HepG2 (cell line): ENCODE data around the gene UMPS. TPM values are rescaled to one million over a fixed set of nuclear protein-coding genes. Genes with fewer than 3 reads are reported as not detected.
A peak's percentile ranks its signal among the peaks of the same experiment; 100 is the strongest.

ENCODE experiments used
- ATF7-NPFF ChIP-seq: sonication (generic); formaldehyde crosslinking; IDR thresholded peaks from 2 replicates; pipeline ENCODE4 v1.8.1; 2023; ENCODE audit warnings: mild to moderate bottlenecking, low read depth, missing genetic modification reagents, moderate library complexity
- ATRX ChIP-seq: sonication (generic); formaldehyde crosslinking; IDR thresholded peaks from 2 replicates; pipeline ENCODE4 v1.4.0; 2020; ENCODE audit warnings: missing genetic modification reagents, borderline replicate concordance
- GTF2F1 ChIP-seq: fragments of 150-350 bp; IDR thresholded peaks from 2 replicates; pipeline ENCODE4 v1.6.1; 2014; ENCODE audit warnings: low read length
- LCORL ChIP-seq, 2 experiments: fragments of 450-650 bp in 1 of 2; sonication (generic) in 1 of 2; formaldehyde crosslinking in 1 of 2; IDR thresholded peaks; 2 replicates each; pipeline versions ENCODE4 v1.5.0 to v1.6.1; 2017 to 2020; ENCODE audit warnings: antibody characterized with exemption in 1 of 2, missing genetic modification reagents in 1 of 2
- MAFG ChIP-seq: sonication (generic); formaldehyde crosslinking; IDR thresholded peaks from 2 replicates; pipeline ENCODE4 v1.5.1; 2020; ENCODE audit warnings: mild to moderate bottlenecking, missing genetic modification reagents
- NFYB ChIP-seq: sonication (generic); formaldehyde crosslinking; IDR thresholded peaks from 2 replicates; pipeline ENCODE4 v1.4.0; 2020; ENCODE audit warnings: missing genetic modification reagents
- NR3C1 ChIP-seq: sonication (generic); formaldehyde crosslinking; IDR thresholded peaks from 2 replicates; pipeline ENCODE4 v1.4.0; 2020; ENCODE audit warnings: missing genetic modification reagents
- SMAD1 ChIP-seq: sonication (generic); formaldehyde crosslinking; IDR thresholded peaks from 2 replicates; pipeline ENCODE4 v1.4.0; 2020; ENCODE audit warnings: missing genetic modification reagents, low read depth, mild to moderate bottlenecking, borderline replicate concordance
- SNAPC2 ChIP-seq: sonication (generic); formaldehyde crosslinking; IDR thresholded peaks from 2 replicates; pipeline ENCODE4 v1.8.1; 2022; ENCODE audit warnings: mild to moderate bottlenecking, missing genetic modification reagents
- TAF15 ChIP-seq: fragments of 200-400 bp; formaldehyde crosslinking; IDR thresholded peaks from one replicate; pipeline ENCODE4 v1.6.1; 2018; ENCODE audit warnings: mild to moderate bottlenecking, low read depth, low read length; ENCODE audit not compliant: poor library complexity, severe bottlenecking
- THAP11 ChIP-seq: IDR thresholded peaks from 2 replicates; pipeline ENCODE4 v1.6.1; 2016; ENCODE audit warnings: missing biosample characterization, missing genetic modification reagents
- TMF1 ChIP-seq: sonication (generic); formaldehyde crosslinking; IDR thresholded peaks from 2 replicates; pipeline ENCODE4 v1.8.1; 2022; ENCODE audit warnings: low read depth, missing genetic modification reagents
- ZMYM3 ChIP-seq: sonication (generic); formaldehyde crosslinking; IDR thresholded peaks from 2 replicates; pipeline ENCODE4 v1.5.1; 2020; ENCODE audit warnings: mild to moderate bottlenecking, missing genetic modification reagents
- ZNF20 ChIP-seq: sonication (generic); formaldehyde crosslinking; IDR thresholded peaks from 2 replicates; pipeline ENCODE4 v1.4.0; 2020; ENCODE audit warnings: mild to moderate bottlenecking, moderate library complexity, missing genetic modification reagents
- ZNF292 ChIP-seq: sonication (generic); formaldehyde crosslinking; IDR thresholded peaks from 2 replicates; pipeline ENCODE4 v1.8.1; 2022; ENCODE audit warnings: mild to moderate bottlenecking, low read depth, missing genetic modification reagents, borderline replicate concordance
- ZNF33B ChIP-seq: sonication (generic); formaldehyde crosslinking; IDR thresholded peaks from 2 replicates; pipeline ENCODE4 v1.5.1; 2020; ENCODE audit warnings: mild to moderate bottlenecking, missing genetic modification reagents
- ZNF670 ChIP-seq: sonication (generic); formaldehyde crosslinking; IDR thresholded peaks from 2 replicates; pipeline ENCODE4 v1.8.0; 2022; ENCODE audit warnings: mild to moderate bottlenecking, missing genetic modification reagents, borderline replicate concordance
- ZNF674 ChIP-seq: sonication (generic); formaldehyde crosslinking; IDR thresholded peaks from 2 replicates; pipeline ENCODE4 v1.5.0; 2020; ENCODE audit warnings: low read depth, mild to moderate bottlenecking, missing genetic modification reagents
- ZNF7 ChIP-seq: IDR thresholded peaks from 2 replicates; pipeline ENCODE4 v1.6.1; 2016; ENCODE audit warnings: missing biosample characterization, missing genetic modification reagents
- ZNF703 ChIP-seq: sonication (generic); formaldehyde crosslinking; IDR thresholded peaks from 2 replicates; pipeline ENCODE4 v1.5.1; 2020; ENCODE audit warnings: missing genetic modification reagents, mild to moderate bottlenecking, moderate library complexity, borderline replicate concordance
- polyA plus RNA-seq, 8 experiments: library from polyadenylated mRNA; depleted of rRNA in 3 of 8; stranded (reverse) in 7 of 8; unstranded in 1 of 8; fragments of >200 nt; fragmentation: Illumina TruSeq in 4 of 8; extraction: Trizol in 4 of 8; gene quantifications; 2 replicates each; pipeline versions ENCODE4 v1.2.1 to v1.2.3, GENCODE V29; 2011 to 2016; ENCODE audit warnings: low read depth in 4 of 8, missing spikeins in 1 of 8, mixed read lengths in 1 of 8; ENCODE audit not compliant: insufficient read depth in 1 of 8
- total RNA-seq, 5 experiments: library from RNA; depleted of rRNA; stranded (reverse); fragments of >200 nt; fragmentation: Illumina TruSeq; extraction: Trizol; gene quantifications; 2 replicates each; pipeline ENCODE4 v1.2.3, GENCODE V29; 2016; ENCODE audit warnings: low read depth in 1 of 5
- TF ChIP-seq, protein P1 (sequence below): sonication (generic); formaldehyde crosslinking; IDR thresholded peaks from 2 replicates; pipeline ENCODE4 v1.5.0; 2020; ENCODE audit warnings: missing genetic modification reagents
- TF ChIP-seq, protein P2 (sequence below): sonication (generic); formaldehyde crosslinking; IDR thresholded peaks from 2 replicates; pipeline ENCODE4 v1.8.0; 2022; ENCODE audit warnings: mild to moderate bottlenecking, missing genetic modification reagents; ENCODE audit not compliant: insufficient replicate concordance
- TF ChIP-seq, protein P3 (sequence below): sonication (generic); formaldehyde crosslinking; IDR thresholded peaks from 2 replicates; pipeline ENCODE4 v1.4.0; 2020; ENCODE audit warnings: mild to moderate bottlenecking, missing genetic modification reagents
- TF ChIP-seq, protein P4 (sequence below): sonication (generic); formaldehyde crosslinking; IDR thresholded peaks from 2 replicates; pipeline ENCODE4 v1.5.0; 2020; ENCODE audit warnings: missing genetic modification reagents, mild to moderate bottlenecking, borderline replicate concordance

Gene UMPS
- total and polyA plus RNA-seq, 2 of the 13 experiments (the other 11 are each of a cell fraction or from before 2014, with no cell fraction given), result 52.7 to 74.2 TPM

DNA sequence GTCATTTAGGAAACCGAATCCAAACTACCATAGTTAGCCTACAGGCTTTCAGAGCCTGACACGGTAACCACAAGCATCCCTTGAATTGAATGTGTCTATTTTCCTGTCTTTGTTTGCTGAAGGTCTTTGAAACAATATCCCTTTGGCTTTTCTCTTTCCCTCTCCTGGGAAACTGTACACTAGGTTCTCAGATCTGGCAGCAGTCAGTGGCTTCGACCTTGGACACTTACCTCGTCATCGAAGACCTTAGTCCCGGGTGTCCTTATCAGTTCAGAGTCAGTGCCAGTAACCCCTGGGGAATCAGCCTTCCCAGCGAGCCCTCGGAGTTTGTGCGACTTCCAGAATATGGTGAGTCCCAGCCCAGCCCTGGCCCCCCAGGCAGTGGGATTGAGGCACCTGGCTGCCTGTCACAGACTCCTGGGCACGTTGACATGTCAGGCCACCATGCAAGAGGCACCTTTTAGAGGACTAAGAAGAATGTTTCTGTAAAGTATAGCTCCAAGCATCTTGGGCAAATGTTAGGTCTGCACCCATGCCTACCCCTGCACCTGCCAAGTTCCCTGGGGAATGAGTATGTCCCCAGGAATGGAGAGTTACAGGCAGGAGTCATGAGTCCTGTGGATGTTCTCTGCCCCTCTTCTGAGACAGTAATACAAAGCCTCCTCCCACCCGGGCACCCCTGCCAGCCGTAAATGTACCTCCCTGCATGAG lies 30.4 kb upstream of the UMPS start (continued):
- TF ChIP-seq, protein P1, sequence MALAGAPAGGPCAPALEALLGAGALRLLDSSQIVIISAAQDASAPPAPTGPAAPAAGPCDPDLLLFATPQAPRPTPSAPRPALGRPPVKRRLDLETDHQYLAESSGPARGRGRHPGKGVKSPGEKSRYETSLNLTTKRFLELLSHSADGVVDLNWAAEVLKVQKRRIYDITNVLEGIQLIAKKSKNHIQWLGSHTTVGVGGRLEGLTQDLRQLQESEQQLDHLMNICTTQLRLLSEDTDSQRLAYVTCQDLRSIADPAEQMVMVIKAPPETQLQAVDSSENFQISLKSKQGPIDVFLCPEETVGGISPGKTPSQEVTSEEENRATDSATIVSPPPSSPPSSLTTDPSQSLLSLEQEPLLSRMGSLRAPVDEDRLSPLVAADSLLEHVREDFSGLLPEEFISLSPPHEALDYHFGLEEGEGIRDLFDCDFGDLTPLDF (CRISPR knock-in tag), result no peak
- TF ChIP-seq, protein P2, sequence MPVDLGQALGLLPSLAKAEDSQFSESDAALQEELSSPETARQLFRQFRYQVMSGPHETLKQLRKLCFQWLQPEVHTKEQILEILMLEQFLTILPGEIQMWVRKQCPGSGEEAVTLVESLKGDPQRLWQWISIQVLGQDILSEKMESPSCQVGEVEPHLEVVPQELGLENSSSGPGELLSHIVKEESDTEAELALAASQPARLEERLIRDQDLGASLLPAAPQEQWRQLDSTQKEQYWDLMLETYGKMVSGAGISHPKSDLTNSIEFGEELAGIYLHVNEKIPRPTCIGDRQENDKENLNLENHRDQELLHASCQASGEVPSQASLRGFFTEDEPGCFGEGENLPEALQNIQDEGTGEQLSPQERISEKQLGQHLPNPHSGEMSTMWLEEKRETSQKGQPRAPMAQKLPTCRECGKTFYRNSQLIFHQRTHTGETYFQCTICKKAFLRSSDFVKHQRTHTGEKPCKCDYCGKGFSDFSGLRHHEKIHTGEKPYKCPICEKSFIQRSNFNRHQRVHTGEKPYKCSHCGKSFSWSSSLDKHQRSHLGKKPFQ (CRISPR knock-in tag), result no peak
- no peak for TF ChIP-seq ZNF7 (CRISPR knock-in tag)
- no peak for TF ChIP-seq NFYB (CRISPR knock-in tag)
- no peak for TF ChIP-seq ZNF670
- TF ChIP-seq LCORL (IDR thresholded peaks at IDR 0.05), result no peak
- TF ChIP-seq LCORL (CRISPR knock-in tag; IDR thresholded peaks at IDR 0.05), result peak; percentile 22; the same call in 1 of the 2 replicates
- TF ChIP-seq ZNF292 (CRISPR knock-in tag), result peak; percentile 57; the same call in 1 of the 2 replicates
- TF ChIP-seq, protein P3, sequence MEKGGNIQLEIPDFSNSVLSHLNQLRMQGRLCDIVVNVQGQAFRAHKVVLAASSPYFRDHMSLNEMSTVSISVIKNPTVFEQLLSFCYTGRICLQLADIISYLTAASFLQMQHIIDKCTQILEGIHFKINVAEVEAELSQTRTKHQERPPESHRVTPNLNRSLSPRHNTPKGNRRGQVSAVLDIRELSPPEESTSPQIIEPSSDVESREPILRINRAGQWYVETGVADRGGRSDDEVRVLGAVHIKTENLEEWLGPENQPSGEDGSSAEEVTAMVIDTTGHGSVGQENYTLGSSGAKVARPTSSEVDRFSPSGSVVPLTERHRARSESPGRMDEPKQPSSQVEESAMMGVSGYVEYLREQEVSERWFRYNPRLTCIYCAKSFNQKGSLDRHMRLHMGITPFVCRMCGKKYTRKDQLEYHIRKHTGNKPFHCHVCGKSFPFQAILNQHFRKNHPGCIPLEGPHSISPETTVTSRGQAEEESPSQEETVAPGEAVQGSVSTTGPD (CRISPR knock-in tag), result peak; percentile 68; the same call in 1 of the 2 replicates
- peak; percentile 41; the same call in 1 of the 2 replicates for TF ChIP-seq SNAPC2 (CRISPR knock-in tag)
- no peak for TF ChIP-seq TMF1 (CRISPR knock-in tag)
- TF ChIP-seq THAP11, result no peak
- TF ChIP-seq ZNF703, result no peak; the same call in 1 of the 2 replicates
- TF ChIP-seq ATRX (CRISPR knock-in tag), result no peak
- 0 out of 2 replicates have a peak, but pooled peaks have one; percentile 35 for TF ChIP-seq ZNF33B (CRISPR knock-in tag)
- no peak for TF ChIP-seq TAF15
- TF ChIP-seq, protein P4, sequence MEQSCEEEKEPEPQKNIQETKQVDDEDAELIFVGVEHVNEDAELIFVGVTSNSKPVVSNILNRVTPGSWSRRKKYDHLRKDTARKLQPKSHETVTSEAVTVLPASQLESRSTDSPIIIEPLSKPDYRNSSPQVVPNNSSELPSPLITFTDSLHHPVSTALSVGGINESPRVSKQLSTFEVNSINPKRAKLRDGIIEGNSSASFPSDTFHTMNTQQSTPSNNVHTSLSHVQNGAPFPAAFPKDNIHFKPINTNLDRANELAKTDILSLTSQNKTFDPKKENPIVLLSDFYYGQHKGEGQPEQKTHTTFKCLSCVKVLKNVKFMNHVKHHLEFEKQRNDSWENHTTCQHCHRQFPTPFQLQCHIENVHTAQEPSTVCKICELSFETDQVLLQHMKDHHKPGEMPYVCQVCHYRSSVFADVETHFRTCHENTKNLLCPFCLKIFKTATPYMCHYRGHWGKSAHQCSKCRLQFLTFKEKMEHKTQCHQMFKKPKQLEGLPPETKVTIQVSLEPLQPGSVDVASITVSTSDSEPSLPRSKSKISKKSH (CRISPR knock-in tag), result no peak
- TF ChIP-seq ZNF674 (CRISPR knock-in tag), result no peak
- no peak for TF ChIP-seq ATF7-NPFF (CRISPR knock-in tag)
- no peak for TF ChIP-seq ZNF20
- TF ChIP-seq MAFG (CRISPR knock-in tag), result no peak
- TF ChIP-seq GTF2F1, result 0 out of 2 replicates have a peak, but pooled peaks have one; percentile 36
- TF ChIP-seq NR3C1 (CRISPR knock-in tag), result no peak
- peak; percentile 39; the same call in 1 of the 2 replicates for TF ChIP-seq ZMYM3 (CRISPR knock-in tag)
- no peak for TF ChIP-seq SMAD1 (CRISPR knock-in tag)
